Smooth muscle cell (in vitro differentiated cells): Measurements from ENCODE around the gene NUP93. TPM values are rescaled to one million over a fixed set of nuclear protein-coding genes. Genes with fewer than 3 reads are reported as not detected.

Experiments
- DNase-seq: peaks from one replicate; lab custom pipeline; 2025; ENCODE audit not compliant: unreplicated experiment; lab: John Stamatoyannopoulos, UW
- H2AFZ ChIP-seq: fragments of 200-600 bp; sonication (generic); 2 replicates; pipeline ENCODE4 v1.6.0; 2016; ENCODE audit warnings: antibody characterized with exemption, low read depth, mild to moderate bottlenecking
- H3F3A ChIP-seq: fragments of 200-600 bp; sonication (generic); 2 replicates; pipeline ENCODE4 v1.6.0; 2017; ENCODE audit warnings: antibody characterized with exemption, low read depth
- H3K27ac ChIP-seq: fragments of 200-600 bp; sonication (generic); 2 replicates; pipeline ENCODE4 v1.5.1; 2016; ENCODE audit warnings: low read depth, mild to moderate bottlenecking
- H3K27me3 ChIP-seq: fragments of 200-600 bp; sonication (generic); 2 replicates; pipeline ENCODE4 v1.6.1; 2016; ENCODE audit warnings: low read depth, mild to moderate bottlenecking
- H3K36me3 ChIP-seq: fragments of 200-600 bp; sonication (generic); 2 replicates; pipeline ENCODE4 v1.5.1; 2016; ENCODE audit warnings: low read depth
- H3K4me1 ChIP-seq: fragments of 200-600 bp; sonication (generic); 2 replicates; pipeline ENCODE4 v1.5.1; 2016; ENCODE audit warnings: low read depth
- H3K4me2 ChIP-seq: fragments of 200-600 bp; sonication (generic); 2 replicates; pipeline ENCODE4 v1.6.0; 2016; ENCODE audit warnings: mild to moderate bottlenecking
- H3K4me3 ChIP-seq: fragments of 200-600 bp; sonication (generic); 2 replicates; pipeline ENCODE4 v1.5.1; 2016; ENCODE audit warnings: mild to moderate bottlenecking
- H3K79me2 ChIP-seq: fragments of 200-600 bp; sonication (generic); 2 replicates; pipeline ENCODE4 v1.6.0; 2016; ENCODE audit warnings: low read depth, mild to moderate bottlenecking
- H3K9ac ChIP-seq: fragments of 200-600 bp; sonication (generic); 2 replicates; pipeline ENCODE4 v1.6.0; 2016; ENCODE audit warnings: low read depth
- H3K9me3 ChIP-seq: fragments of 200-600 bp; sonication (generic); replicated peaks from 2 replicates; pipeline ENCODE4 v1.5.1; 2016; ENCODE audit warnings: low read depth
- H4K20me1 ChIP-seq: fragments of 200-600 bp; sonication (generic); 2 replicates; pipeline ENCODE4 v1.6.0; 2016; ENCODE audit warnings: low read depth
- CTCF ChIP-seq: fragments of 200-600 bp; sonication (generic); IDR thresholded peaks from 2 replicates; pipeline ENCODE4 v1.5.1; 2017; ENCODE audit warnings: borderline replicate concordance, mild to moderate bottlenecking, antibody characterized with exemption; ENCODE audit not compliant: insufficient read depth, poor library complexity, severe bottlenecking
- WGBS: methylation state at CpG from one replicate; pipeline ENCODE4 v1.1.7; 2016; ENCODE audit warnings: low lambda C conversion rate; 5-methylcytosine and 5-hydroxymethylcytosine counted together
- polyA plus RNA-seq: library from polyadenylated mRNA; unstranded; fragments of >200 nt; fragmentation: Nextera tagmentation; extraction: Ambion mirVana; gene quantifications from 2 replicates; pipeline ENCODE4 v1.2.1, GENCODE V29; 2016
- total RNA-seq: library from RNA; depleted of rRNA; stranded (reverse); fragments of >200 nt; gene quantifications from 2 replicates; pipeline ENCODE4 v1.2.3, GENCODE V29; 2014

Gene NUP93
- total and polyA plus RNA-seq, 2 experiments from 2014 or later, result 45.6 to 55.8 TPM

GRCh38 chr16:56859636-56860035 is 129.7 kb downstream of the NUP93 start:
- Histone ChIP-seq H3K27ac (no peak overlapping the region), H3K9me3 (no peaks in the 10 kb centered on the region), H4K20me1 (no peaks in the 10 kb centered on the region), H3F3A (no peaks in the 10 kb centered on the region), H3K4me3 (no peak overlapping the region), H3K9ac (no peak overlapping the region), H3K4me1 (no peaks in the 10 kb centered on the region), H3K4me2 (no peak overlapping the region), H3K79me2 (no peaks in the 10 kb centered on the region), H3K36me3 (no peaks in the 10 kb centered on the region), H2AFZ (no peak overlapping the region), H3K27me3 (no peaks in the 10 kb centered on the region)
- WGBS, result 96% methylated on average over 2 of the region's 2 CpGs
- TF ChIP-seq CTCF, result no peak
- DNase-seq, result no peak

- WGBS, result 64% methylated on average over 9 of the region's 9 CpGs
These were observed 130.5 kb downstream of the NUP93 start for GRCh38 chr16:56860226-56861020.

GRCh38 chr16:56861092-56861610 is 131.2 kb downstream of the NUP93 start:
- no peak overlapping the region for H3K9ac ChIP-seq
- no peak overlapping the region for H3K4me3 ChIP-seq
- TF ChIP-seq CTCF, result no peak
- no peaks in the 10 kb centered on the region for H3F3A ChIP-seq
- no peak for DNase-seq
- H3K79me2 ChIP-seq, result no peaks in the 10 kb centered on the region
- no peaks in the 10 kb centered on the region for H4K20me1 ChIP-seq
- no peak overlapping the region for H3K27ac ChIP-seq
- no peaks in the 10 kb centered on the region for H3K4me1 ChIP-seq
- H3K9me3 ChIP-seq, result no peaks in the 10 kb centered on the region
- no peak overlapping the region for H2AFZ ChIP-seq
- WGBS, result 11% methylated on average over 3 of the region's 3 CpGs
- H3K36me3 ChIP-seq, result no peaks in the 10 kb centered on the region
- H3K4me2 ChIP-seq, result no peak overlapping the region
- H3K27me3 ChIP-seq, result no peaks in the 10 kb centered on the region

More at GRCh38 chr16:56860226-56861020, 130.5 kb downstream of the NUP93 start:
- no peak overlapping the region for H3K9ac ChIP-seq
- H4K20me1 ChIP-seq, result no peaks in the 10 kb centered on the region
- no peaks in the 10 kb centered on the region for H3K4me1 ChIP-seq
- DNase-seq, result no peak
- H3K27ac ChIP-seq, result no peak overlapping the region
- no peak overlapping the region for H3K4me3 ChIP-seq
- H3K36me3 ChIP-seq, result no peaks in the 10 kb centered on the region
- H3K9me3 ChIP-seq, result no peaks in the 10 kb centered on the region
- TF ChIP-seq CTCF, result no peak
- H3K4me2 ChIP-seq, result no peak overlapping the region
- no peak overlapping the region for H2AFZ ChIP-seq
- no peaks in the 10 kb centered on the region for H3F3A ChIP-seq
- H3K27me3 ChIP-seq, result no peaks in the 10 kb centered on the region
- no peaks in the 10 kb centered on the region for H3K79me2 ChIP-seq
